ENCODE data around the gene KRTAP10-10.

KRTAP10-10 gene

DNA sequence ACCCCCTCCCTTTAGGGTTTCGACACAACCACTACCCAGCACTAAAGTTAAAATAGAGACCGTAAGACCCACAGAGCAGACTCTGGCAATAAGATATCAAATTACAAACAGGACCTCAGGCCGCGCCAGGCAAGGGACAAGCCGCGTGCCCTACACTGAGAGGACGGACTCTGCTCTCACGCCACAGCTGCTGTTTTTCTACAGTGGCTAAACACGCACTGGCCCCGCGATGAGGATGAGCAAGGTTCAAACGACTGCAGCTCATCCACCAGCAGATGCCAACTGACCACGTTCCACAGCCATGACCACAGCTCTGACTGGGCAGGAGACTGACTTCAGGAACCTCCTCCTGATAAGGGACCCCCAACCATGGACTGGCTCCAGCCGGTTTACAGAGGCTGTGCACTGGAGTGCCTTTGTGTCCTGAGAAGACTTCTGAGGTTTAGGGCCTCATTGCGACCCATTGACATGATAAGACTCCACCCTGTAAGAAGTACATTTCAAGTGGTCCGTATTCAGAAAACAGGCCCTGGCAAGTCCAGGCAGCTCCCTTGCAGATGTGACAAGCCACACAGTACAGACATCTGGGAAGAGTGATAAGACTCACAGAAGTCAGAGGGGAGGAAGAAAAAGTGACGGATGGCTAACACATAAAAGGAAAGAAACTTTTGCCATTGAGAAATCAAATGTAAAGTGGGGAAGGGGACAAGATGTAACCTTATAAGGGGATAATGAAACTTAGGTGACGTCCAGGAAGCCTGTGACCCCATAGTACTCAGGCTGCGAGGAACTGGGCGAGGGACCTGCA is 43.4 kb upstream of the KRTAP10-10 start:
- Histone ChIP-seq H3K23ac (ENCODE audit: low read depth, low read length, poor library complexity) (no peak overlapping the region), H4K91ac (ENCODE audit: low read depth, low read length, poor library complexity) (no peak overlapping the region), H3K4me3 (ENCODE audit: low read length in 2 of 2) (no peak overlapping the region), H3K14ac (ENCODE audit: low read length) (no peak overlapping the region), H3K27ac (replicated peaks; ENCODE audit: low read length) (no peak overlapping the region), H3K27me3 (ENCODE audit: control insufficient read depth in 3 of 3, insufficient read depth in 3 of 3, low read depth in 1 of 3, low read length in 3 of 3) (no peaks in the 10 kb centered on the region), H4K8ac (ENCODE audit: low read depth, low read length) (no peak overlapping the region), H2BK15ac (ENCODE audit: low read length) (peak overlapping the region; percentile 87), H2AK5ac (ENCODE audit: low read depth, low read length) (no peak overlapping the region), H3K4ac (ENCODE audit: low read length) (no peak overlapping the region), H3K4me2 (ENCODE audit: insufficient read depth, low read length, poor library complexity, severe bottlenecking) (no peak overlapping the region), H2BK12ac (ENCODE audit: low read length) (no peak overlapping the region), H2AFZ (ENCODE audit: low read length) (peak overlapping the region; percentile 58), H3K9me3 (replicated peaks in 1 of 2; ENCODE audit: control insufficient read depth in 2 of 2, insufficient read depth in 1 of 2, low read depth in 1 of 2, low read length in 2 of 2) (peaks cover 0 to 3% of the 10 kb centered on the region in 2 donors), H2BK120ac (ENCODE audit: low read depth, low read length) (peak overlapping the region; percentile 21), H3K18ac (ENCODE audit: low read length) (peak overlapping the region; percentile 20), H3K36me3 (replicated peaks in 1 of 2; ENCODE audit: control insufficient read depth in 2 of 2, insufficient read depth in 2 of 2, low read length in 2 of 2) (no peaks in the 10 kb centered on the region), H2BK5ac (ENCODE audit: low read length) (peak overlapping the region; percentile 75), H3K4me1 (ENCODE audit: control insufficient read depth in 2 of 2, insufficient read depth in 1 of 2, low read depth in 1 of 2, low read length in 2 of 2) (peaks cover 3 to 7% of the 10 kb centered on the region in 2 donors), H3K79me1 (ENCODE audit: low read depth, low read length) (peaks cover 3% of the 10 kb centered on the region), H3K9ac (ENCODE audit: low read depth, low read length, poor library complexity) (no peak overlapping the region)
- DNase-seq (ENCODE audit: low spot score) = no peak
- no CpG with 5 or more reads among the region's 20 CpGs for WGBS, 2 donors (ENCODE audit: extremely low coverage in 2 of 2, insufficient read length in 2 of 2, insufficient replicate concordance in 1 of 2)

DNA sequence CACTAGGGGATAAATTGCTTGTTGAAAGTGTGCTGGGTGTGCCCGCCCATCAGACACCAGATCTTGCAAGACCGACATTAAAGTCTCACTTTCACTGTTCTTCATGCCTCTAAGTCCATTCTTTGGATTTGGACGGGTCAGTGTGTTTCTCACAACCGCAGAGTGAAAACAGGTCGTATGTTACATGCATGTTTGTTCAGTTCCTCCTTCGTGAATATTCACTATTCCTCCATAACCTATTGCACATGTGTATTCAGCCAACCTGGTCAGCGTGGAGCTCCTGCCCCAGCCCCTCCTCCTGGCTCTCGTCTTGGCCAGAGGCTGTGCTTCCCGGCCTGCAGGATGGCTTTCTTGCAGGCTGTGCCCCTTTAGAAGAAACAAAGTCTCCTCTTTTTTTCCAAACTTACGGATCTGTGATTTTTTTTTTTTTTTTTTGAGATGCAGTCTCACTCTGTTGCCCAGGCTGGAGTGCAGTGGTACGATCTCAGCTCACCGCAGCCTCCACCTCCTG is 42.7 kb upstream of the KRTAP10-10 start:
- Histone ChIP-seq H2BK5ac (ENCODE audit: low read length) (no peak overlapping the region), H2BK15ac (ENCODE audit: low read length) (no peak overlapping the region), H4K91ac (ENCODE audit: low read depth, low read length, poor library complexity) (no peak overlapping the region), H2BK12ac (ENCODE audit: low read length) (no peak overlapping the region), H2AK5ac (ENCODE audit: low read depth, low read length) (peak overlapping the region; percentile 3), H3K4ac (ENCODE audit: low read length) (no peak overlapping the region), H3K36me3 (replicated peaks in 1 of 2; ENCODE audit: control insufficient read depth in 2 of 2, insufficient read depth in 2 of 2, low read length in 2 of 2) (no peaks in the 10 kb centered on the region), H3K79me1 (ENCODE audit: low read depth, low read length) (peaks cover 2% of the 10 kb centered on the region), H2AFZ (ENCODE audit: low read length) (peak overlapping the region; percentile 58), H3K9ac (ENCODE audit: low read depth, low read length, poor library complexity) (no peak overlapping the region), H4K8ac (ENCODE audit: low read depth, low read length) (no peak overlapping the region), H3K27me3 (ENCODE audit: control insufficient read depth in 3 of 3, insufficient read depth in 3 of 3, low read depth in 1 of 3, low read length in 3 of 3) (no peaks in the 10 kb centered on the region), H3K14ac (ENCODE audit: low read length) (no peak overlapping the region), H3K4me3 (ENCODE audit: low read length in 2 of 2) (no peak overlapping the region), H3K23ac (ENCODE audit: low read depth, low read length, poor library complexity) (no peak overlapping the region), H3K4me2 (ENCODE audit: insufficient read depth, low read length, poor library complexity, severe bottlenecking) (no peak overlapping the region), H2BK120ac (ENCODE audit: low read depth, low read length) (no peak overlapping the region), H3K18ac (ENCODE audit: low read length) (no peak overlapping the region), H3K9me3 (replicated peaks in 1 of 2; ENCODE audit: control insufficient read depth in 2 of 2, insufficient read depth in 1 of 2, low read depth in 1 of 2, low read length in 2 of 2) (peaks cover 2 to 3% of the 10 kb centered on the region in 2 donors), H3K27ac (replicated peaks; ENCODE audit: low read length) (no peak overlapping the region), H3K4me1 (ENCODE audit: control insufficient read depth in 2 of 2, insufficient read depth in 1 of 2, low read depth in 1 of 2, low read length in 2 of 2) (peaks cover 3 to 7% of the 10 kb centered on the region in 2 donors)
- WGBS, 2 donors (ENCODE audit: extremely low coverage in 2 of 2, insufficient read length in 2 of 2, insufficient replicate concordance in 1 of 2) = no CpG with 5 or more reads among the region's 12 CpGs
- DNase-seq (ENCODE audit: low spot score) = no peak

DNA sequence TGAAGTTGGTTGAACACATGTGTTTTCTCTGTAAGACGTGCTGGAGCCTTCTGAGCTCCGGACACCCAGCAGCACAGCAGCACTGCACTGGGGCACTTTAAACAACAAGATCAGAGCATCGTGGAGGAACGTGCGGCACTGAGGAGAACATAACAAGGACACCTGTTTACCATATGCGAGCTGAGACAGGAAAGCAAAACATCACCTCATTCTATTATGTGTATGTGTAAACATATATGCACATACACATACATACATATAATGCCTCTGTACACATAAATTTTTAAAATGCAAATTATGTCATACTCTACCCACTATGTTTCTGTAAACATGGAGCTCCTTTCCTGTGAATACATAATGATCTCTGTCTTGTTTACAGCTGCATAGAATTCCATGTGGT is 41.6 kb upstream of the KRTAP10-10 start:
- Histone ChIP-seq H3K27me3 (ENCODE audit: control insufficient read depth in 3 of 3, insufficient read depth in 3 of 3, low read depth in 1 of 3, low read length in 3 of 3) (no peaks in the 10 kb centered on the region), H3K4me2 (ENCODE audit: insufficient read depth, low read length, poor library complexity, severe bottlenecking) (no peak overlapping the region), H2BK15ac (ENCODE audit: low read length) (no peak overlapping the region), H2AFZ (ENCODE audit: low read length) (no peak overlapping the region), H3K9me3 (replicated peaks in 1 of 2; ENCODE audit: control insufficient read depth in 2 of 2, insufficient read depth in 1 of 2, low read depth in 1 of 2, low read length in 2 of 2) (peaks cover 2 to 4% of the 10 kb centered on the region in 2 donors), H3K9ac (ENCODE audit: low read depth, low read length, poor library complexity) (no peak overlapping the region), H3K4me1 (ENCODE audit: control insufficient read depth in 2 of 2, insufficient read depth in 1 of 2, low read depth in 1 of 2, low read length in 2 of 2) (peaks cover 4 to 7% of the 10 kb centered on the region in 2 donors), H2BK5ac (ENCODE audit: low read length) (no peak overlapping the region), H3K18ac (ENCODE audit: low read length) (peak overlapping the region; percentile 69), H2AK5ac (ENCODE audit: low read depth, low read length) (no peak overlapping the region), H3K36me3 (replicated peaks in 1 of 2; ENCODE audit: control insufficient read depth in 2 of 2, insufficient read depth in 2 of 2, low read length in 2 of 2) (no peaks in the 10 kb centered on the region), H3K14ac (ENCODE audit: low read length) (no peak overlapping the region), H4K8ac (ENCODE audit: low read depth, low read length) (no peak overlapping the region), H3K23ac (ENCODE audit: low read depth, low read length, poor library complexity) (no peak overlapping the region), H4K91ac (ENCODE audit: low read depth, low read length, poor library complexity) (no peak overlapping the region), H2BK120ac (ENCODE audit: low read depth, low read length) (peak overlapping the region; percentile 38), H3K27ac (replicated peaks; ENCODE audit: low read length) (no peak overlapping the region), H2BK12ac (ENCODE audit: low read length) (no peak overlapping the region), H3K79me1 (ENCODE audit: low read depth, low read length) (no peaks in the 10 kb centered on the region), H3K4ac (ENCODE audit: low read length) (no peak overlapping the region), H3K4me3 (ENCODE audit: low read length in 2 of 2) (no peak overlapping the region)
- no CpG with 5 or more reads among the region's 6 CpGs for WGBS, 2 donors (ENCODE audit: extremely low coverage in 2 of 2, insufficient read length in 2 of 2, insufficient replicate concordance in 1 of 2)
- DNase-seq (ENCODE audit: low spot score) = no peak

DNA sequence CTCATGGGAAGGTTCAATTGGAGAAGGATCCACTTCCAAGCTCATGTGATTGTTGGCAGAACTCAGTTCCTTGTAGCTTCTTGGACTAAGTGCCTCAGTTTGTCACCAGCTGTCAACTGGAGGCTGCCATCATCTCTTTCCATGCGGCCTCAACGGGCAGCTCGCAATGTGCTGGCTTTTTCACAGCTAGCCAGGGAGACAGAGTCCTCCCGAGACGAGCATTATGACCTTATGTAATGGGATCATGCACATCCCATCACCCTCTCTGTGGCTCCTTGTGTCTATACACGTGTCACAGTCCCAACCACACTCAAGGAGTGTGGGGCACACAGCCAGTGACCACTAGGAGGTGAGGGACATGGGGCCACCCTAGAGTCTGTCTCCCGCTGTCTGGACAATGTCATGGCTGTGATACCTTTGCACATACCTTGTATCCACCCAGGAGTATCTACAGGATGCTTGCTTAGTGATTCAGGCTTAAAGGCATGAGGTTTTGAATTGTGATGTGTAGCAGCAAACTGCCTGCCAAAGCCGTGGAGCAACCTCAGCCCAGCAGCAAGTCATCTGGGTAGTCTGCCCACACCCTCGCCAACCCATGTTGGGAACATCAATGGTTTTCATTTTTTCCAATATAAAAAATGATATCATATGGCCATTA is 41.0 kb upstream of the KRTAP10-10 start:
- H3K9ac ChIP-seq (ENCODE audit: low read depth, low read length, poor library complexity) = no peak overlapping the region
- H2BK5ac ChIP-seq (ENCODE audit: low read length) = no peak overlapping the region
- H2AFZ ChIP-seq (ENCODE audit: low read length) = no peak overlapping the region
- no peaks in the 10 kb centered on the region for H3K27me3 ChIP-seq (ENCODE audit: control insufficient read depth in 3 of 3, insufficient read depth in 3 of 3, low read depth in 1 of 3, low read length in 3 of 3)
- H3K79me1 ChIP-seq (ENCODE audit: low read depth, low read length) = no peaks in the 10 kb centered on the region
- H3K4me3 ChIP-seq (ENCODE audit: low read length in 2 of 2) = no peak overlapping the region
- H4K8ac ChIP-seq (ENCODE audit: low read depth, low read length) = no peak overlapping the region
- H3K4ac ChIP-seq (ENCODE audit: low read length) = no peak overlapping the region
- DNase-seq (ENCODE audit: low spot score) = no peak
- WGBS, 2 donors (ENCODE audit: extremely low coverage in 2 of 2, insufficient read length in 2 of 2, insufficient replicate concordance in 1 of 2) = no CpG with 5 or more reads among the region's 9 CpGs
- H3K27ac ChIP-seq (replicated peaks; ENCODE audit: low read length) = no peak overlapping the region
- peak overlapping the region; percentile 23 for H2AK5ac ChIP-seq (ENCODE audit: low read depth, low read length)
- H4K91ac ChIP-seq (ENCODE audit: low read depth, low read length, poor library complexity) = peak overlapping the region; percentile 85
- H2BK15ac ChIP-seq (ENCODE audit: low read length) = peak overlapping the region; percentile 23
- H2BK12ac ChIP-seq (ENCODE audit: low read length) = peak overlapping the region; percentile 18
- no peaks in the 10 kb centered on the region for H3K36me3 ChIP-seq (replicated peaks in 1 of 2; ENCODE audit: control insufficient read depth in 2 of 2, insufficient read depth in 2 of 2, low read length in 2 of 2)
- peak overlapping the region; percentile 38 for H2BK120ac ChIP-seq (ENCODE audit: low read depth, low read length)
- H3K23ac ChIP-seq (ENCODE audit: low read depth, low read length, poor library complexity) = peak overlapping the region; percentile 56
- H3K14ac ChIP-seq (ENCODE audit: low read length) = no peak overlapping the region
- peaks cover 2 to 4% of the 10 kb centered on the region in 2 donors for H3K9me3 ChIP-seq (replicated peaks in 1 of 2; ENCODE audit: control insufficient read depth in 2 of 2, insufficient read depth in 1 of 2, low read depth in 1 of 2, low read length in 2 of 2)
- peak overlapping the region; percentile 81 for H3K18ac ChIP-seq (ENCODE audit: low read length)
- H3K4me1 ChIP-seq (ENCODE audit: control insufficient read depth in 2 of 2, insufficient read depth in 1 of 2, low read depth in 1 of 2, low read length in 2 of 2) = peaks cover 4 to 7% of the 10 kb centered on the region in 2 donors
- H3K4me2 ChIP-seq (ENCODE audit: insufficient read depth, low read length, poor library complexity, severe bottlenecking) = no peak overlapping the region
